ENCODE data around the gene UBB. TPM values are rescaled to one million over a fixed set of nuclear protein-coding genes. Genes with fewer than 3 reads are reported as not detected.

The UBB gene
- total and polyA plus RNA-seq, 9 of the 15 experiments (the other 6 are each of a cell fraction or from before 2014, with no cell fraction given), result 1,069 to 4,143 (median 1,696) TPM

- no peak overlapping the region for H3K4me2 ChIP-seq (ENCODE audit: insufficient read depth, low read length)
- FAIRE-seq (no peak), DNase-seq (ENCODE audit: extremely low read depth in 1 of 4, low spot score in 3 of 4) (peak in 1 of 4 experiments; percentile 1), ATAC-seq (no peak)
- intact Hi-C loops (cut with micrococcal nuclease) (no loop called here), in situ Hi-C loops (cut with MboI) (no loop called here)
- peaks cover 14 to 29% of the 10 kb centered on the region in 2 experiments for H3K4me1 ChIP-seq (replicated peaks in 1 of 2; ENCODE audit: control insufficient read depth in 2 of 2, insufficient read depth in 2 of 2, low read length in 2 of 2)
- H3K79me2 ChIP-seq (ENCODE audit: control insufficient read depth, insufficient read depth, low read length), result peaks cover 21% of the 10 kb centered on the region
- WGBS (ENCODE audit: insufficient coverage, low coverage, missing lambda C conversion rate), result 90% methylated on average over 3 of the region's 10 CpGs
- peaks cover 70% of the 10 kb centered on the region; the same call in 2 of the 3 replicates for H3K36me3 ChIP-seq (ENCODE audit: control insufficient read depth, insufficient read depth, low read length)
- H3K4me3 ChIP-seq, result no peak overlapping the region
- CTCF ChIA-PET (ENCODE audit: low intra/inter-chr PET ratio), result no interaction called here
- no peaks in the 10 kb centered on the region for H3K27me3 ChIP-seq (ENCODE audit: control insufficient read depth in 2 of 2, insufficient read depth in 2 of 2, low read length in 2 of 2)
- no peak overlapping the region for H3K27ac ChIP-seq (ENCODE audit: extremely low read depth, low read depth, low read length)
- H2AFZ ChIP-seq (ENCODE audit: low read depth, low read length), result no peak overlapping the region
- H3K9ac ChIP-seq (ENCODE audit: insufficient read depth in 1 of 2, low read depth in 2 of 2, low read length in 2 of 2), result no peak overlapping the region
- H4K20me1 ChIP-seq (replicated peaks; ENCODE audit: control insufficient read depth, insufficient read depth, low read length), result no peaks in the 10 kb centered on the region
- peaks cover 4% of the 10 kb centered on the region for H3K9me1 ChIP-seq (ENCODE audit: control insufficient read depth, insufficient read depth, low read length)
- H3K9me3 ChIP-seq (replicated peaks; ENCODE audit: control insufficient read depth, insufficient read depth, low read depth, low read length), result no peaks in the 10 kb centered on the region
- POLR2A ChIA-PET, result interaction anchor here (0.6 to 1.3 kb wide), 6 partner anchors 9 to 55 kb away, joined by 3 to 6 read pairs (median 3); no protein-coding TSS in a partner anchor
- BruUV-seq (replicated peaks), result no TSS peak
- TF ChIP-seq RREB1 (CRISPR knock-in tag; IDR thresholded peaks at IDR 0.05), result no peak
- no peak for TF ChIP-seq ZNF384 (IDR thresholded peaks at IDR 0.05; ENCODE audit: low read depth, low read length)
- TF ChIP-seq NFE2L1 (tag; IDR thresholded peaks at IDR 0.05; ENCODE audit: borderline replicate concordance, low read depth), result no peak
- TF ChIP-seq RBFOX2 (IDR thresholded peaks at IDR 0.05; ENCODE audit: low read depth, low read length), result peak; percentile 48
- no peak for TF ChIP-seq RNF219 (CRISPR knock-in tag; IDR thresholded peaks at IDR 0.05)
- TF ChIP-seq KLF1 (tag; IDR thresholded peaks at IDR 0.05), result no peak
These were observed 42.5 kb downstream of the UBB start for GRCh38 chr17:16423226-16423872.

Data from K562 (cell line).